WTC11 (cell line): ENCODE data around the gene TSHZ3.

ENCODE experiments used
- CREB1 ChIP-seq: sonication (generic); formaldehyde crosslinking; IDR thresholded peaks from 2 replicates; pipeline ENCODE4 v1.8.0; 2023; ENCODE audit warnings: mild to moderate bottlenecking, missing genetic modification reagents
- SP1 ChIP-seq: sonication (generic); formaldehyde crosslinking; conservative IDR thresholded peaks from 2 replicates; pipeline ENCODE4 v1.8.1; 2022; ENCODE audit warnings: missing genetic modification reagents
- TF ChIP-seq, protein P1 (sequence below): sonication (generic); formaldehyde crosslinking; IDR thresholded peaks from 2 replicates; pipeline ENCODE4 v1.8.0; 2022; ENCODE audit warnings: mild to moderate bottlenecking, missing genetic modification reagents
- TF ChIP-seq, protein P2 (sequence below): fragments of 200-600 bp; IDR thresholded peaks from 2 replicates; pipeline ENCODE4 v1.8.0; 2022; ENCODE audit warnings: antibody characterized with exemption

DNA sequence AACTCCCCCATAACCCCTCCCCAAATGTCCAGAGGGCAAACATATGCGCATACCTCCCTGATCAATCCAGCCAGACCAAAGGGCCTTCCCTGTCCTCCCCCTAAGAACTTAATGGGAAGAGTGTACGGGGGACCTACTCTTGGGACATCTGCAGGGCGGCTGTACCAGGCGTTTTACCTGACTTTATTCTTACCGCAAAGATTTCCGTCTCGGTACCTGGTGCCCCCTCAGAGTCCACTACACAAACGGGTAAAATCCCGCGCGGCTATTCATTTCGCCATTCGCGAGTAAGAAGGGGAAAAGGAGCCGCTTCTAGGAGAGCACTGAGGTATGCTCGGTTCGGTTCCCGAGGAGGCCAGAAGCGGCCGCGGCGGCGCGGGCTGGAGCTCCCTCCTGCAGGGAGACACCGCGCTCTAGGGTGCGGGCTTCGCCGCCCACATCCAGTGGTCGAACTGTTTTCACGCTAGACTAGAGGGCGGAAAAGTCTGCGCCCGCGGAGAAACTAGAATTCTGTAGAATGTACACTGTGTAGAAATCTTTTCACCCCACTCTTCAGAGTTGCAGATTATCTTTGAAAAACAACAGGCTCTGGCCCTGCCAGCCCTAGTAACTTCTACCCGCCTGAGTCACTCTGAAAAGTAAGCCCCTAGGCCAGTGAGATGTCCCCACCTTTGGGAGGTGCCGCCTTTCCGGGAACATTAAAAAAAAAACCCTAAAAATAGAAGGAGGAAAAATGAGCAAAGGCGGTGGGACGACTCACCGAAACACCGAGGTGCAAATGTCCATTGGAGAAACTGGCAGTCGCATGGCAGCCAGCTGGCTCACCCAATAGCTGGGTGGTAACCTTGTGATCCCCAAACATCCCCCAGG, 3.8 kb upstream of the TSHZ3 start:
- TF ChIP-seq, protein P1, sequence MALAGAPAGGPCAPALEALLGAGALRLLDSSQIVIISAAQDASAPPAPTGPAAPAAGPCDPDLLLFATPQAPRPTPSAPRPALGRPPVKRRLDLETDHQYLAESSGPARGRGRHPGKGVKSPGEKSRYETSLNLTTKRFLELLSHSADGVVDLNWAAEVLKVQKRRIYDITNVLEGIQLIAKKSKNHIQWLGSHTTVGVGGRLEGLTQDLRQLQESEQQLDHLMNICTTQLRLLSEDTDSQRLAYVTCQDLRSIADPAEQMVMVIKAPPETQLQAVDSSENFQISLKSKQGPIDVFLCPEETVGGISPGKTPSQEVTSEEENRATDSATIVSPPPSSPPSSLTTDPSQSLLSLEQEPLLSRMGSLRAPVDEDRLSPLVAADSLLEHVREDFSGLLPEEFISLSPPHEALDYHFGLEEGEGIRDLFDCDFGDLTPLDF (CRISPR knock-in tag): no peak
- TF ChIP-seq, protein P2, sequence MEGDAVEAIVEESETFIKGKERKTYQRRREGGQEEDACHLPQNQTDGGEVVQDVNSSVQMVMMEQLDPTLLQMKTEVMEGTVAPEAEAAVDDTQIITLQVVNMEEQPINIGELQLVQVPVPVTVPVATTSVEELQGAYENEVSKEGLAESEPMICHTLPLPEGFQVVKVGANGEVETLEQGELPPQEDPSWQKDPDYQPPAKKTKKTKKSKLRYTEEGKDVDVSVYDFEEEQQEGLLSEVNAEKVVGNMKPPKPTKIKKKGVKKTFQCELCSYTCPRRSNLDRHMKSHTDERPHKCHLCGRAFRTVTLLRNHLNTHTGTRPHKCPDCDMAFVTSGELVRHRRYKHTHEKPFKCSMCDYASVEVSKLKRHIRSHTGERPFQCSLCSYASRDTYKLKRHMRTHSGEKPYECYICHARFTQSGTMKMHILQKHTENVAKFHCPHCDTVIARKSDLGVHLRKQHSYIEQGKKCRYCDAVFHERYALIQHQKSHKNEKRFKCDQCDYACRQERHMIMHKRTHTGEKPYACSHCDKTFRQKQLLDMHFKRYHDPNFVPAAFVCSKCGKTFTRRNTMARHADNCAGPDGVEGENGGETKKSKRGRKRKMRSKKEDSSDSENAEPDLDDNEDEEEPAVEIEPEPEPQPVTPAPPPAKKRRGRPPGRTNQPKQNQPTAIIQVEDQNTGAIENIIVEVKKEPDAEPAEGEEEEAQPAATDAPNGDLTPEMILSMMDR: no peak
- TF ChIP-seq SP1 (CRISPR knock-in tag): no peak
- no peak for TF ChIP-seq CREB1 (CRISPR knock-in tag)
